ENCODE data around the gene SURF4.
A peak's percentile ranks its signal among the peaks of the same experiment; 100 is the strongest.

The SURF4 gene

GRCh38 chr9:133408042-133408441, 32.2 kb upstream of the SURF4 start:
- H3K4me1 ChIP-seq (ENCODE audit: low read length): no peaks in the 10 kb centered on the region
- no peak overlapping the region for H3K4me3 ChIP-seq (ENCODE audit: low read length)
- H3K9me3 ChIP-seq (replicated peaks; ENCODE audit: insufficient read depth, low read length): no peaks in the 10 kb centered on the region
- H3K27ac ChIP-seq (ENCODE audit: low read length): no peak overlapping the region
- no peak overlapping the region for H2AFZ ChIP-seq (ENCODE audit: low read length)
- H3K4me2 ChIP-seq (ENCODE audit: low read depth, low read length): no peak overlapping the region
- H3K27me3 ChIP-seq (replicated peaks; ENCODE audit: insufficient read depth, low read length): no peaks in the 10 kb centered on the region
- 0 out of 2 replicates have a peak, but pooled peaks cover 6% of the 10 kb centered on the region for H3K79me2 ChIP-seq (ENCODE audit: low read length)
- no peaks in the 10 kb centered on the region for H3K9me2 ChIP-seq (replicated peaks; ENCODE audit: insufficient read depth, low read length)
- no peak overlapping the region for H3K9ac ChIP-seq (ENCODE audit: low read length)
- no peaks in the 10 kb centered on the region for H3F3A ChIP-seq (ENCODE audit: insufficient read depth, low read length)
- no peak for TF ChIP-seq EZH2phosphoT487 (IDR thresholded peaks at IDR 0.05; ENCODE audit: low read length)
- no peak for TF ChIP-seq CTCF (IDR thresholded peaks at IDR 0.05; ENCODE audit: low read length)
- TF ChIP-seq EZH2 (optimal IDR thresholded peaks at IDR 0.05; ENCODE audit: low read depth, low read length): no peak
- H4K20me1 ChIP-seq (ENCODE audit: insufficient read depth, low read length): no peaks in the 10 kb centered on the region
- no peak for DNase-seq
- H3K36me3 ChIP-seq (replicated peaks; ENCODE audit: insufficient read depth, low read length): no peaks in the 10 kb centered on the region

- Histone ChIP-seq H4K20me1 (ENCODE audit: insufficient read depth, low read length) (no peaks in the 10 kb centered on the region), H3K27me3 (replicated peaks; ENCODE audit: insufficient read depth, low read length) (no peaks in the 10 kb centered on the region), H3K79me2 (ENCODE audit: low read length) (no peaks in the 10 kb centered on the region), H3K9me2 (replicated peaks; ENCODE audit: insufficient read depth, low read length) (no peaks in the 10 kb centered on the region), H3K4me2 (ENCODE audit: low read depth, low read length) (no peak overlapping the region), H3F3A (ENCODE audit: insufficient read depth, low read length) (no peaks in the 10 kb centered on the region), H3K27ac (ENCODE audit: low read length) (no peak overlapping the region), H3K4me3 (ENCODE audit: low read length) (no peak overlapping the region), H3K9ac (ENCODE audit: low read length) (no peak overlapping the region), H3K4me1 (ENCODE audit: low read length) (no peaks in the 10 kb centered on the region), H2AFZ (ENCODE audit: low read length) (no peak overlapping the region), H3K9me3 (replicated peaks; ENCODE audit: insufficient read depth, low read length) (no peaks in the 10 kb centered on the region), H3K36me3 (replicated peaks; ENCODE audit: insufficient read depth, low read length) (no peaks in the 10 kb centered on the region)
- TF ChIP-seq CTCF (IDR thresholded peaks at IDR 0.05; ENCODE audit: low read length): peak; percentile 90
- no peak for TF ChIP-seq EZH2 (optimal IDR thresholded peaks at IDR 0.05; ENCODE audit: low read depth, low read length)
- peak; percentile 43 for DNase-seq
These were observed 30.8 kb upstream of the SURF4 start for GRCh38 chr9:133406480-133407307.

- Histone ChIP-seq H3K9ac (ENCODE audit: low read length) (no peak overlapping the region), H3K4me3 (ENCODE audit: low read length) (no peak overlapping the region), H3K27me3 (replicated peaks; ENCODE audit: insufficient read depth, low read length) (no peaks in the 10 kb centered on the region), H3K9me2 (replicated peaks; ENCODE audit: insufficient read depth, low read length) (no peaks in the 10 kb centered on the region), H3K9me3 (replicated peaks; ENCODE audit: insufficient read depth, low read length) (no peaks in the 10 kb centered on the region), H3K4me1 (ENCODE audit: low read length) (no peaks in the 10 kb centered on the region), H3K27ac (ENCODE audit: low read length) (no peak overlapping the region), H3K36me3 (replicated peaks; ENCODE audit: insufficient read depth, low read length) (no peaks in the 10 kb centered on the region), H4K20me1 (ENCODE audit: insufficient read depth, low read length) (no peaks in the 10 kb centered on the region), H2AFZ (ENCODE audit: low read length) (no peak overlapping the region), H3K4me2 (ENCODE audit: low read depth, low read length) (no peak overlapping the region), H3K79me2 (ENCODE audit: low read length) (no peaks in the 10 kb centered on the region), H3F3A (ENCODE audit: insufficient read depth, low read length) (no peaks in the 10 kb centered on the region)
- TF ChIP-seq CTCF (IDR thresholded peaks at IDR 0.05; ENCODE audit: low read length): no peak
- TF ChIP-seq EZH2 (optimal IDR thresholded peaks at IDR 0.05; ENCODE audit: low read depth, low read length): no peak
- no peak for TF ChIP-seq EZH2phosphoT487 (IDR thresholded peaks at IDR 0.05; ENCODE audit: low read length)
- no peak for DNase-seq
These were observed 29.9 kb upstream of the SURF4 start for GRCh38 chr9:133405508-133406438.

All from MM.1S (cell line).